Liver (tissue), 3 donors: Measurements from ENCODE around the gene CA11.

Experiments
- FOXA1 ChIP-seq: IDR thresholded peaks from 2 replicates; pipeline ENCODE4 v1.6.1; 2016; ENCODE audit warnings: antibody characterized with exemption
- FOXA2 ChIP-seq: IDR thresholded peaks from 2 replicates; pipeline ENCODE4 v1.6.1; 2016; ENCODE audit warnings: antibody characterized with exemption
- GABPA ChIP-seq, 2 donors: IDR thresholded peaks in 1 of 2; conservative IDR thresholded peaks in 1 of 2; 2 replicates each; pipeline ENCODE4 v1.6.1; 2016; ENCODE audit warnings: antibody characterized with exemption in 2 of 2, mild to moderate bottlenecking in 1 of 2, moderate library complexity in 1 of 2
- HNF4G ChIP-seq: IDR thresholded peaks from 2 replicates; pipeline ENCODE4 v1.6.1; 2016; ENCODE audit warnings: antibody characterized with exemption
- JUND ChIP-seq, 2 donors: IDR thresholded peaks; 2 replicates each; pipeline ENCODE4 v1.6.1; 2016; ENCODE audit warnings: antibody characterized with exemption in 2 of 2
- RXRA ChIP-seq, 2 donors: IDR thresholded peaks; 2 replicates each; pipeline ENCODE4 v1.6.1; 2017 to 2018; ENCODE audit warnings: antibody characterized with exemption in 2 of 2, mild to moderate bottlenecking in 1 of 2
- SP1 ChIP-seq: IDR thresholded peaks from 2 replicates; pipeline ENCODE4 v1.6.1; 2018; ENCODE audit warnings: antibody characterized with exemption, mild to moderate bottlenecking
- TAF1 ChIP-seq: conservative IDR thresholded peaks from 2 replicates; pipeline ENCODE4 v1.6.1; 2016; ENCODE audit warnings: antibody characterized with exemption, mild to moderate bottlenecking
- YY1 ChIP-seq: IDR thresholded peaks from 2 replicates; pipeline ENCODE4 v1.6.1; 2016; ENCODE audit warnings: antibody characterized with exemption, mild to moderate bottlenecking
- TF ChIP-seq, protein P1 (sequence below): fragments of 150-350 bp; IDR thresholded peaks from 2 replicates; pipeline ENCODE4 v1.5.1; 2017; ENCODE audit warnings: improper control_type of control experiment, low read depth, low read length; ENCODE audit not compliant: missing input control
- TF ChIP-seq, protein P2 (sequence below): IDR thresholded peaks from 2 replicates; pipeline ENCODE4 v1.6.1; 2016; ENCODE audit warnings: antibody characterized with exemption
- TF ChIP-seq, protein P3 (sequence below): IDR thresholded peaks from 2 replicates; pipeline ENCODE4 v1.6.1; 2016; ENCODE audit warnings: antibody characterized with exemption, mild to moderate bottlenecking
- TF ChIP-seq, protein P4 (sequence below): IDR thresholded peaks from 2 replicates; pipeline ENCODE4 v1.6.1; 2016; ENCODE audit warnings: antibody characterized with exemption
- donor health status: healthy.
- donor health status: healthy.

DNA sequence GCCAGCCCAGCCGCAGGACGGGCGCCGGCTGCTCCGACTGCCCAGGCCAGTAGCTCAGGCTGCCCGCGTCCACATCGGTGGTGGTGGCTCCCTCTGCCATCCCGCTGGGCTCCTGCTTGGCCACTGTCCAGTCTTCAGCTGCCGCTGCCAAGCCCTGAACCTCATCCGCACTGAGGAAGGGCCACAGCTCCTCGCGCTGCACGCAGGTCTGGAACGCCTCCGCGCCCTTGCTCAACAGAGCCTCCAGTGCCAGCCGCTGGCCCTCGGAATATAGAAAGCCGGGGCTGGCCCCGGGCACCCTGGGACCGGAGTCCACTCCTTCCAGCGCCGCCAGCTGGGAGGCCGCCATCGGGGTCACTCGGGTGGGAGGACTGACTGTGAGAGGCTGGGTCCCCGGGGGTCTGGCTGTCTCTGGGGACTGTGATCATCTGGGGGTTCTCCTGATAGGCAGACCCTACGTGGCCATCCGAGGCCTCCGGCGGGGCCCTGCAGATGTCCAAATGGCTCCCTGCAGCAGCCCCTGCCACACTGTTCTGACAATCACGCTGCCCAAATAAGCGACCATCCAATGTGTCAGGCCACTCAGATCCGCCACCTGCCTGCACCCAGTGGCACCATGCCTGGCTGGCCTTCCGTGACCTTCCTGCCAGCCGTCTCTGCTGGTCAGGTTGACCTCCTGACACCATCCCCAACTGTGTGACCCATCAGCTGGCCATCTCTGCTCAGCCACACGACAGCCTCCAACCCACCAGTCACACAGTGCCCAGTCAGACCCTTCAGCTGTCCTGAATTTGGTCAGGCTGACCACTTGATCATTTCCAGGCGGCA is 32.7 kb downstream of the CA11 start:
- TF ChIP-seq YY1 (no peak), GABPA (IDR thresholded peaks at IDR 0.05 in 1 of 2, conservative IDR thresholded peaks at IDR 0.05 in 1 of 2) (no peak), HNF4G (no peak), SP1 (no peak), RXRA (IDR thresholded peaks at IDR 0.05) (peak; percentile 73 to 81), FOXA2 (no peak), TAF1 (no peak), FOXA1 (no peak), JUND (IDR thresholded peaks at IDR 0.05) (no peak)
- TF ChIP-seq, protein P1, sequence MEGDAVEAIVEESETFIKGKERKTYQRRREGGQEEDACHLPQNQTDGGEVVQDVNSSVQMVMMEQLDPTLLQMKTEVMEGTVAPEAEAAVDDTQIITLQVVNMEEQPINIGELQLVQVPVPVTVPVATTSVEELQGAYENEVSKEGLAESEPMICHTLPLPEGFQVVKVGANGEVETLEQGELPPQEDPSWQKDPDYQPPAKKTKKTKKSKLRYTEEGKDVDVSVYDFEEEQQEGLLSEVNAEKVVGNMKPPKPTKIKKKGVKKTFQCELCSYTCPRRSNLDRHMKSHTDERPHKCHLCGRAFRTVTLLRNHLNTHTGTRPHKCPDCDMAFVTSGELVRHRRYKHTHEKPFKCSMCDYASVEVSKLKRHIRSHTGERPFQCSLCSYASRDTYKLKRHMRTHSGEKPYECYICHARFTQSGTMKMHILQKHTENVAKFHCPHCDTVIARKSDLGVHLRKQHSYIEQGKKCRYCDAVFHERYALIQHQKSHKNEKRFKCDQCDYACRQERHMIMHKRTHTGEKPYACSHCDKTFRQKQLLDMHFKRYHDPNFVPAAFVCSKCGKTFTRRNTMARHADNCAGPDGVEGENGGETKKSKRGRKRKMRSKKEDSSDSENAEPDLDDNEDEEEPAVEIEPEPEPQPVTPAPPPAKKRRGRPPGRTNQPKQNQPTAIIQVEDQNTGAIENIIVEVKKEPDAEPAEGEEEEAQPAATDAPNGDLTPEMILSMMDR = no peak
- TF ChIP-seq, protein P2, sequence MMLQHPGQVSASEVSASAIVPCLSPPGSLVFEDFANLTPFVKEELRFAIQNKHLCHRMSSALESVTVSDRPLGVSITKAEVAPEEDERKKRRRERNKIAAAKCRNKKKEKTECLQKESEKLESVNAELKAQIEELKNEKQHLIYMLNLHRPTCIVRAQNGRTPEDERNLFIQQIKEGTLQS = no peak
- TF ChIP-seq, protein P3, sequence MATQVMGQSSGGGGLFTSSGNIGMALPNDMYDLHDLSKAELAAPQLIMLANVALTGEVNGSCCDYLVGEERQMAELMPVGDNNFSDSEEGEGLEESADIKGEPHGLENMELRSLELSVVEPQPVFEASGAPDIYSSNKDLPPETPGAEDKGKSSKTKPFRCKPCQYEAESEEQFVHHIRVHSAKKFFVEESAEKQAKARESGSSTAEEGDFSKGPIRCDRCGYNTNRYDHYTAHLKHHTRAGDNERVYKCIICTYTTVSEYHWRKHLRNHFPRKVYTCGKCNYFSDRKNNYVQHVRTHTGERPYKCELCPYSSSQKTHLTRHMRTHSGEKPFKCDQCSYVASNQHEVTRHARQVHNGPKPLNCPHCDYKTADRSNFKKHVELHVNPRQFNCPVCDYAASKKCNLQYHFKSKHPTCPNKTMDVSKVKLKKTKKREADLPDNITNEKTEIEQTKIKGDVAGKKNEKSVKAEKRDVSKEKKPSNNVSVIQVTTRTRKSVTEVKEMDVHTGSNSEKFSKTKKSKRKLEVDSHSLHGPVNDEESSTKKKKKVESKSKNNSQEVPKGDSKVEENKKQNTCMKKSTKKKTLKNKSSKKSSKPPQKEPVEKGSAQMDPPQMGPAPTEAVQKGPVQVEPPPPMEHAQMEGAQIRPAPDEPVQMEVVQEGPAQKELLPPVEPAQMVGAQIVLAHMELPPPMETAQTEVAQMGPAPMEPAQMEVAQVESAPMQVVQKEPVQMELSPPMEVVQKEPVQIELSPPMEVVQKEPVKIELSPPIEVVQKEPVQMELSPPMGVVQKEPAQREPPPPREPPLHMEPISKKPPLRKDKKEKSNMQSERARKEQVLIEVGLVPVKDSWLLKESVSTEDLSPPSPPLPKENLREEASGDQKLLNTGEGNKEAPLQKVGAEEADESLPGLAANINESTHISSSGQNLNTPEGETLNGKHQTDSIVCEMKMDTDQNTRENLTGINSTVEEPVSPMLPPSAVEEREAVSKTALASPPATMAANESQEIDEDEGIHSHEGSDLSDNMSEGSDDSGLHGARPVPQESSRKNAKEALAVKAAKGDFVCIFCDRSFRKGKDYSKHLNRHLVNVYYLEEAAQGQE = no peak
- TF ChIP-seq, protein P4, sequence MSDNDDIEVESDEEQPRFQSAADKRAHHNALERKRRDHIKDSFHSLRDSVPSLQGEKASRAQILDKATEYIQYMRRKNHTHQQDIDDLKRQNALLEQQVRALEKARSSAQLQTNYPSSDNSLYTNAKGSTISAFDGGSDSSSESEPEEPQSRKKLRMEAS = no peak
